ENCODE results near the gene DES.

- TF ChIP-seq CTCF (conservative IDR thresholded peaks at IDR 0.05; ENCODE audit: low read length), result no peak
- TF ChIP-seq EZH2phosphoT487 (IDR thresholded peaks at IDR 0.05; ENCODE audit: borderline replicate concordance, low read depth, low read length), result no peak
Observed at GRCh38 chr2:219443016-219443696, 25.0 kb downstream of the DES start.
